Endodermal cell (in vitro differentiated cells): ENCODE measurements around the gene LHFPL3. TPM values are rescaled to one million over a fixed set of nuclear protein-coding genes. Genes with fewer than 3 reads are reported as not detected.

Source experiments
- DNase-seq: peaks from one replicate; pipeline ENCODE4 v3.0.0-alpha.2; 2017
- H3K27ac ChIP-seq: 2 replicates; pipeline ENCODE4 v1.5.1; 2013; ENCODE audit warnings: mild to moderate bottlenecking, low read depth, low read length, moderate library complexity
- H3K27me3 ChIP-seq: 2 replicates; pipeline ENCODE4 v1.6.1; 2013; ENCODE audit warnings: mild to moderate bottlenecking, low read length, moderate library complexity; ENCODE audit not compliant: insufficient read depth, control insufficient read depth, poor library complexity, severe bottlenecking
- H3K36me3 ChIP-seq: 2 replicates; pipeline ENCODE4 v1.7.0; 2013; ENCODE audit warnings: mild to moderate bottlenecking, low read length, moderate library complexity; ENCODE audit not compliant: control insufficient read depth, insufficient read depth
- H3K4me1 ChIP-seq: one replicate; pipeline ENCODE4 v1.7.0; 2013; ENCODE audit warnings: low read length; ENCODE audit not compliant: control insufficient read depth, insufficient read depth
- H3K4me3 ChIP-seq: 2 replicates; pipeline ENCODE4 v1.5.1; 2013; ENCODE audit warnings: mild to moderate bottlenecking, low read length, moderate library complexity
- H3K9ac ChIP-seq: 2 replicates; pipeline ENCODE4 v1.6.1; 2013; ENCODE audit warnings: mild to moderate bottlenecking, low read length, moderate library complexity; ENCODE audit not compliant: poor library complexity, severe bottlenecking; ENCODE audit errors: extremely low read depth
- H3K9me3 ChIP-seq: 2 replicates; pipeline ENCODE4 v1.6.1; 2013; ENCODE audit warnings: mild to moderate bottlenecking, low read length, moderate library complexity; ENCODE audit not compliant: control insufficient read depth
- H3K27ac Mint-ChIP-seq: 2 replicates; pipeline ENCODE4 v1.8.0; 2020; ENCODE audit warnings: mixed read lengths
- H3K27me3 Mint-ChIP-seq: 2 replicates; pipeline ENCODE4 v1.8.0; 2021; ENCODE audit warnings: mild to moderate bottlenecking, mixed read lengths; ENCODE audit not compliant: insufficient read depth
- H3K36me3 Mint-ChIP-seq: 2 replicates; pipeline ENCODE4 v1.8.0; 2020; ENCODE audit warnings: low read depth, mixed read lengths
- H3K4me1 Mint-ChIP-seq: 2 replicates; pipeline ENCODE4 v1.8.0; 2020; ENCODE audit warnings: mixed read lengths
- H3K4me3 Mint-ChIP-seq: 2 replicates; pipeline ENCODE4 v1.8.0; 2020; ENCODE audit warnings: mild to moderate bottlenecking, moderate library complexity, mixed read lengths
- H3K9me3 Mint-ChIP-seq: 2 replicates; pipeline ENCODE4 v1.8.0; 2020; ENCODE audit warnings: mild to moderate bottlenecking, mixed read lengths
- CTCF ChIP-seq: fragments of 200-600 bp; sonication (generic); conservative IDR thresholded peaks from 2 replicates; pipeline ENCODE4 v1.5.0; 2021; ENCODE audit warnings: antibody characterized with exemption, mild to moderate bottlenecking
- WGBS, 2 experiments: methylation state at CpG; one replicate each; pipeline versions ENCODE4 v1.1.5 to v1.1.7; 2013; ENCODE audit warnings: missing lambda C conversion rate in 2 of 2, mixed read lengths in 1 of 2; ENCODE audit not compliant: insufficient coverage in 1 of 2, insufficient read length in 1 of 2; 5-methylcytosine and 5-hydroxymethylcytosine counted together
- total RNA-seq, 2 donors: library from RNA; stranded (reverse); fragmentation: NEBNext Ultra II Directional in 1 of 2; extraction: Animal tissue kit (Norgen Biotek cat#: 25700) in 1 of 2; gene quantifications; 2 replicates in 1 of 2; 3 replicates in 1 of 2; pipeline ENCODE4 v1.2.1, GENCODE V29; 2021

LHFPL3 gene
- total RNA-seq, 2 donors from 2014 or later: not detected

DNA sequence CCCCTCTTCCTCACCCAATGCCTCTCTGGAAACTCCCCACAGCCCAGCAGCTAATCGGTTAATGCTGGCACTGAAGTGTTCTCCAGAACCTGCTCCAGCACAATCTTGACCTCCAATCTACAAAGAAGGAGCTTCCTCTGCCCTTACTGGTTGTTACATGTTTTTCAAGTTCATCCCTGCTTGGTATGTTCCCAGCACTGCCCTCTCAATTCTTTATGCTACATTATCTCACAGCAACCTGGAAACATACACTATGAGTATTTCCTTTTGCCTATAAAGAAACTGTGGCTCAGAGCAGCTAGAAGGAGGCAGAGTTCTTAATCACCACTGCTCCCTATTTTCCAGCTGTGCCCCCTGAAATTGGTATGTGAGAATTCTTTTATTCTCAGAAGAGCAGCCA, 601.5 kb downstream of the LHFPL3 start:
- Histone ChIP-seq H3K27ac (no peak overlapping the region), H3K9ac (no peak overlapping the region), H3K36me3 (no peaks in the 10 kb centered on the region), H3K4me1 (peaks cover 9% of the 10 kb centered on the region), H3K27me3 (no peaks in the 10 kb centered on the region), H3K4me3 (no peak overlapping the region), H3K9me3 (no peaks in the 10 kb centered on the region)
- Mint-ChIP-seq H3K9me3 (no peaks in the 10 kb centered on the region), H3K4me1 (peaks cover 29% of the 10 kb centered on the region), H3K27me3 (no peaks in the 10 kb centered on the region), H3K4me3 (no peak overlapping the region), H3K27ac (no peak overlapping the region), H3K36me3 (no peaks in the 10 kb centered on the region)
- DNase-seq: no peak
- 86 to 93% methylated on average over 1 of the region's 1 CpG for WGBS, 2 experiments
- no peak for TF ChIP-seq CTCF

DNA sequence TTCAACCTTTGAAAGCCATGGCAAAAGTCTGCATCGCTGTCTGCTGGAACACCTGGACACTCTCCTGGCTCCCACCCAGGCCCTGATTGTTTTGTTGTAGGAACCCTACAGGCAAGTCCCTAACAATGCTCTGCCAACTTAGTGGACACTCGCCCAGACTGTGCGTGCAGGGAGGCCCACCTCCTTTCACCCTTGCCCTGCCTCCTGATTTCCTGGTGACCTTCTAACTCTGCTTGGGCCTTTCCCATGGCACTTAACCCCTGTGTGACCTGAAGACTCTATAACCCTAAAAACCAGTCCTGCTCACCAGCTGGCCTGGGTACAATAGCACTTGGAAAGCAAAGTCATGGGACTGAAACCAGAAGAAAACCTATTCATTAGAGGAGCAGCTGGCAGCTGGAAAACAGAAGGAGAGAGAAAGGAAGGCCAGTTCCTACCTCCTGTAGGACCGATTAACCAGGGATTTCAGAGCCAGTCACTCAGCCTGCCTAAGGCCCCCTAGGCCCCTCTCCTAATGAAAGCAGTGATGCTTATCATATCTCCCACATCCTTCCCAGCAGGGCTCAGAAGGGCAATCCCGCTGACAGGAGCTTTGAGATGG, 602.9 kb downstream of the LHFPL3 start:
- H3K36me3 ChIP-seq: no peaks in the 10 kb centered on the region
- Mint-ChIP-seq H3K36me3 (no peaks in the 10 kb centered on the region), H3K27ac (peak overlapping the region; percentile 24), H3K27me3 (no peaks in the 10 kb centered on the region), H3K9me3 (no peaks in the 10 kb centered on the region), H3K4me1 (peaks cover 23% of the 10 kb centered on the region), H3K4me3 (no peak overlapping the region)
- no peaks in the 10 kb centered on the region for H3K27me3 ChIP-seq
- no peak overlapping the region for H3K4me3 ChIP-seq
- no peak overlapping the region for H3K9ac ChIP-seq
- no peaks in the 10 kb centered on the region for H3K9me3 ChIP-seq
- H3K4me1 ChIP-seq: peaks cover 9% of the 10 kb centered on the region
- 42 to 52% methylated on average over 2 to 4 of the region's 5 CpGs for WGBS, 2 experiments
- TF ChIP-seq CTCF: no peak
- H3K27ac ChIP-seq: peak overlapping the region; percentile 86
- DNase-seq: peak; percentile 71

DNA sequence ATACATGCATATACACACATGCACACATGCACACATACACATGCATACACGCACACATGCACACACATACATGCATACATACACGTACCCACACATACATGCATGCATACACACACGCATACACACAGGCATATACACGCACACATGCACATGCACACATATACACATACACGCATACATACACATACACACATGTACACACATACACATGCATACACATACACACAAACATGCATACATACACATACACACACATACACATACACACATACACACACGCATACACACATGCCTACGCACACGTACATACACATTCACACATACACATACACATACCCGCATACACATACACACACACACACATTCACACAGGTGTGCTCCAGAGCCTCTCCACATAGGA, 604.6 kb downstream of the LHFPL3 start:
- Mint-ChIP-seq H3K27me3 (no peaks in the 10 kb centered on the region), H3K4me3 (no peak overlapping the region), H3K36me3 (no peaks in the 10 kb centered on the region), H3K4me1 (peaks cover 6% of the 10 kb centered on the region), H3K27ac (no peak overlapping the region), H3K9me3 (no peaks in the 10 kb centered on the region)
- Histone ChIP-seq H3K4me3 (no peak overlapping the region), H3K9ac (no peak overlapping the region), H3K4me1 (peaks cover 4% of the 10 kb centered on the region), H3K36me3 (no peaks in the 10 kb centered on the region), H3K27me3 (no peaks in the 10 kb centered on the region), H3K27ac (no peak overlapping the region), H3K9me3 (no peaks in the 10 kb centered on the region)
- TF ChIP-seq CTCF: no peak
- DNase-seq: no peak
- WGBS, 2 experiments: 90 to 94% methylated on average over 9 of the region's 9 CpGs
